Liver (tissue), 3 donors: ENCODE measurements around the gene FAAP100.

ENCODE experiments used
- EGR1 ChIP-seq, 2 donors: IDR thresholded peaks; 2 replicates each; pipeline ENCODE4 v1.6.1; 2016 to 2018; ENCODE audit warnings: antibody characterized with exemption in 2 of 2, low read depth in 2 of 2
- JUND ChIP-seq, 2 donors: IDR thresholded peaks; 2 replicates each; pipeline ENCODE4 v1.6.1; 2016; ENCODE audit warnings: antibody characterized with exemption in 2 of 2
- SP1 ChIP-seq: IDR thresholded peaks from 2 replicates; pipeline ENCODE4 v1.6.1; 2018; ENCODE audit warnings: antibody characterized with exemption, mild to moderate bottlenecking
- TAF1 ChIP-seq: conservative IDR thresholded peaks from 2 replicates; pipeline ENCODE4 v1.6.1; 2016; ENCODE audit warnings: antibody characterized with exemption, mild to moderate bottlenecking
- TF ChIP-seq, protein P1 (sequence below): fragments of 150-350 bp; IDR thresholded peaks from 2 replicates; pipeline ENCODE4 v1.5.1; 2017; ENCODE audit warnings: improper control_type of control experiment, low read depth, low read length; ENCODE audit not compliant: missing input control
- TF ChIP-seq, protein P2 (sequence below): IDR thresholded peaks from 2 replicates; pipeline ENCODE4 v1.6.1; 2016; ENCODE audit warnings: antibody characterized with exemption
- donor health status: healthy.
- donor health status: healthy.

DNA sequence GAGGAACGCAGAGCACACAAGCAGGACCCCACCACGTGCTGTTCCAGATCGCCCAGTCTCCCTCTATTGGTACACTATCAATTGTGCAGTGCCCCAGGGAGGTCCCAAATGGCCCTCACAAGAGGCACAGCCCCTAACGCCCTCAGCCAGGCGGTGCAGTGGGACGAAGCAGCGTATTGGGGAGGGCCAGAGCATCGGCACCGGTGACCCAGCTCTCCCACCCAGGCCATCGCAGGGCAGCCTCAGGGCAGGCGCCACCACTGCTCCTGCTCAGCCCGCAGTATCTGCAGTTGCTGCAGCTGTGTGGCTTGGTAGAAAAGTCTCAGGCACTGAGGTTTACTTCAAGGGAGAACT lies 5.9 kb upstream of the FAAP100 start:
- TF ChIP-seq, protein P1, sequence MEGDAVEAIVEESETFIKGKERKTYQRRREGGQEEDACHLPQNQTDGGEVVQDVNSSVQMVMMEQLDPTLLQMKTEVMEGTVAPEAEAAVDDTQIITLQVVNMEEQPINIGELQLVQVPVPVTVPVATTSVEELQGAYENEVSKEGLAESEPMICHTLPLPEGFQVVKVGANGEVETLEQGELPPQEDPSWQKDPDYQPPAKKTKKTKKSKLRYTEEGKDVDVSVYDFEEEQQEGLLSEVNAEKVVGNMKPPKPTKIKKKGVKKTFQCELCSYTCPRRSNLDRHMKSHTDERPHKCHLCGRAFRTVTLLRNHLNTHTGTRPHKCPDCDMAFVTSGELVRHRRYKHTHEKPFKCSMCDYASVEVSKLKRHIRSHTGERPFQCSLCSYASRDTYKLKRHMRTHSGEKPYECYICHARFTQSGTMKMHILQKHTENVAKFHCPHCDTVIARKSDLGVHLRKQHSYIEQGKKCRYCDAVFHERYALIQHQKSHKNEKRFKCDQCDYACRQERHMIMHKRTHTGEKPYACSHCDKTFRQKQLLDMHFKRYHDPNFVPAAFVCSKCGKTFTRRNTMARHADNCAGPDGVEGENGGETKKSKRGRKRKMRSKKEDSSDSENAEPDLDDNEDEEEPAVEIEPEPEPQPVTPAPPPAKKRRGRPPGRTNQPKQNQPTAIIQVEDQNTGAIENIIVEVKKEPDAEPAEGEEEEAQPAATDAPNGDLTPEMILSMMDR, result no peak
- TF ChIP-seq, protein P2, sequence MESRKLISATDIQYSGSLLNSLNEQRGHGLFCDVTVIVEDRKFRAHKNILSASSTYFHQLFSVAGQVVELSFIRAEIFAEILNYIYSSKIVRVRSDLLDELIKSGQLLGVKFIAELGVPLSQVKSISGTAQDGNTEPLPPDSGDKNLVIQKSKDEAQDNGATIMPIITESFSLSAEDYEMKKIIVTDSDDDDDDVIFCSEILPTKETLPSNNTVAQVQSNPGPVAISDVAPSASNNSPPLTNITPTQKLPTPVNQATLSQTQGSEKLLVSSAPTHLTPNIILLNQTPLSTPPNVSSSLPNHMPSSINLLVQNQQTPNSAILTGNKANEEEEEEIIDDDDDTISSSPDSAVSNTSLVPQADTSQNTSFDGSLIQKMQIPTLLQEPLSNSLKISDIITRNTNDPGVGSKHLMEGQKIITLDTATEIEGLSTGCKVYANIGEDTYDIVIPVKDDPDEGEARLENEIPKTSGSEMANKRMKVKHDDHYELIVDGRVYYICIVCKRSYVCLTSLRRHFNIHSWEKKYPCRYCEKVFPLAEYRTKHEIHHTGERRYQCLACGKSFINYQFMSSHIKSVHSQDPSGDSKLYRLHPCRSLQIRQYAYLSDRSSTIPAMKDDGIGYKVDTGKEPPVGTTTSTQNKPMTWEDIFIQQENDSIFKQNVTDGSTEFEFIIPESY, result no peak
- TF ChIP-seq TAF1, result no peak
- TF ChIP-seq JUND (IDR thresholded peaks at IDR 0.05), result no peak
- no peak for TF ChIP-seq SP1
- no peak for TF ChIP-seq EGR1 (IDR thresholded peaks at IDR 0.05; ENCODE audit: low read depth in 2 of 2)
